ENCODE measurements around the gene POU2F3. TPM values are rescaled to one million over a fixed set of nuclear protein-coding genes. Genes with fewer than 3 reads are reported as not detected.

Gene POU2F3
- total RNA-seq, 1 experiment from 2014 or later, result not detected

DNA sequence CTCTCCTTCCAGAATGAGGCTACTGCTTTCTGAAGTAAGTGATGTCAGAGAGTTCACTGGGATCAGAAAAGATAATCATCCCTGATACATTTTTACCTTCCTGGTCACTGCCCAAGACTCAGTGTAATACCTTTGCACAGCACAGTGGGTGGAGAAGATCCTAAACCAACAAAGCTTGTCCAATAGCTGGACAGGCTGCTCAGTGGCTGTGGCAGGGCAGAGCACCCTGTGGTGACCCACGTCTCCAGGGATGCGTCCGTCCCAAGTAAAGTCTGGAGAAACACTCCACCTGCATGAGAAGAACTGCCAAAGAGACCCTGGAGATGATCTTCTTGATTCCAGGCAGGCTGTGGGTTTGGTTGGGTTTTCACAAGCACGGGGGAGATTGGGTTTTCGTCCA, 54.2 kb downstream of the POU2F3 start:
- Mint-ChIP-seq H3K4me1 (ENCODE audit: low read depth, unreplicated experiment) (no peaks in the 10 kb centered on the region), H3K4me3 (ENCODE audit: unreplicated experiment) (no peak overlapping the region), H3K36me3 (ENCODE audit: insufficient read depth, unreplicated experiment) (no peaks in the 10 kb centered on the region), H3K9me3 (ENCODE audit: unreplicated experiment) (no peaks in the 10 kb centered on the region), H3K27me3 (ENCODE audit: insufficient read depth, unreplicated experiment) (peaks cover 28% of the 10 kb centered on the region), H3K27ac (ENCODE audit: unreplicated experiment) (no peak overlapping the region)
- Histone ChIP-seq H3K4me3 (ENCODE audit: low read depth, low read length) (no peak overlapping the region), H3K27me3 (replicated peaks; ENCODE audit: control insufficient read depth, insufficient read depth, low read length) (peaks cover 4% of the 10 kb centered on the region), H3K4me1 (no peaks in the 10 kb centered on the region), H3K36me3 (ENCODE audit: control insufficient read depth, insufficient read depth, low read length) (no peaks in the 10 kb centered on the region), H3K9me3 (no peaks in the 10 kb centered on the region)
- TF ChIP-seq, protein P1, sequence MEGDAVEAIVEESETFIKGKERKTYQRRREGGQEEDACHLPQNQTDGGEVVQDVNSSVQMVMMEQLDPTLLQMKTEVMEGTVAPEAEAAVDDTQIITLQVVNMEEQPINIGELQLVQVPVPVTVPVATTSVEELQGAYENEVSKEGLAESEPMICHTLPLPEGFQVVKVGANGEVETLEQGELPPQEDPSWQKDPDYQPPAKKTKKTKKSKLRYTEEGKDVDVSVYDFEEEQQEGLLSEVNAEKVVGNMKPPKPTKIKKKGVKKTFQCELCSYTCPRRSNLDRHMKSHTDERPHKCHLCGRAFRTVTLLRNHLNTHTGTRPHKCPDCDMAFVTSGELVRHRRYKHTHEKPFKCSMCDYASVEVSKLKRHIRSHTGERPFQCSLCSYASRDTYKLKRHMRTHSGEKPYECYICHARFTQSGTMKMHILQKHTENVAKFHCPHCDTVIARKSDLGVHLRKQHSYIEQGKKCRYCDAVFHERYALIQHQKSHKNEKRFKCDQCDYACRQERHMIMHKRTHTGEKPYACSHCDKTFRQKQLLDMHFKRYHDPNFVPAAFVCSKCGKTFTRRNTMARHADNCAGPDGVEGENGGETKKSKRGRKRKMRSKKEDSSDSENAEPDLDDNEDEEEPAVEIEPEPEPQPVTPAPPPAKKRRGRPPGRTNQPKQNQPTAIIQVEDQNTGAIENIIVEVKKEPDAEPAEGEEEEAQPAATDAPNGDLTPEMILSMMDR (IDR thresholded peaks at IDR 0.05; ENCODE audit: insufficient read depth in 1 of 2, low read depth in 1 of 2, low read length in 1 of 2, severe bottlenecking in 1 of 2, unreplicated experiment in 1 of 2), result no peak
- CTCF ChIA-PET, result interaction anchor here (1.3 kb wide), 1 partner anchor 9 kb away, joined by 8 read pairs; no protein-coding TSS in a partner anchor
- BruUV-seq (replicated peaks), result no TSS peak
- POLR2A ChIA-PET, result no interaction called here
- intact Hi-C loops (cut with micrococcal nuclease; ENCODE audit: unreplicated experiment), result no loop called here
- no peak for DNase-seq

- BruUV-seq (replicated peaks), result no TSS peak
- TF ChIP-seq, protein P1 (IDR thresholded peaks at IDR 0.05; ENCODE audit: insufficient read depth in 1 of 2, low read depth in 1 of 2, low read length in 1 of 2, severe bottlenecking in 1 of 2, unreplicated experiment in 1 of 2), result no peak
- H3K4me3 ChIP-seq (ENCODE audit: low read depth, low read length), result no peak overlapping the region
- peaks cover 4% of the 10 kb centered on the region for H3K27me3 ChIP-seq (replicated peaks; ENCODE audit: control insufficient read depth, insufficient read depth, low read length)
- Mint-ChIP-seq H3K36me3 (ENCODE audit: insufficient read depth, unreplicated experiment) (no peaks in the 10 kb centered on the region), H3K9me3 (ENCODE audit: unreplicated experiment) (no peaks in the 10 kb centered on the region), H3K27me3 (ENCODE audit: insufficient read depth, unreplicated experiment) (peaks cover 22% of the 10 kb centered on the region), H3K4me3 (ENCODE audit: unreplicated experiment) (no peak overlapping the region), H3K27ac (ENCODE audit: unreplicated experiment) (no peak overlapping the region), H3K4me1 (ENCODE audit: low read depth, unreplicated experiment) (no peaks in the 10 kb centered on the region)
- POLR2A ChIA-PET, result no interaction called here
- H3K36me3 ChIP-seq (ENCODE audit: control insufficient read depth, insufficient read depth, low read length), result no peaks in the 10 kb centered on the region
- intact Hi-C loops (cut with micrococcal nuclease; ENCODE audit: unreplicated experiment), result no loop called here
- no peak for DNase-seq
- H3K4me1 ChIP-seq, result no peaks in the 10 kb centered on the region
- CTCF ChIA-PET, result interaction anchor here (1.3 kb wide), 1 partner anchor 8 kb away, joined by 8 read pairs; no protein-coding TSS in a partner anchor
- H3K9me3 ChIP-seq, result no peaks in the 10 kb centered on the region
Observed at GRCh38 chr11:120295099-120295498, 55.2 kb downstream of the POU2F3 start.

- peaks cover 19% of the 10 kb centered on the region for H3K27me3 Mint-ChIP-seq (ENCODE audit: insufficient read depth, unreplicated experiment)
Observed at GRCh38 chr11:120296554-120296953, 56.6 kb downstream of the POU2F3 start.

More at GRCh38 chr11:120296554-120296953, 56.6 kb downstream of the POU2F3 start:
- Histone ChIP-seq H3K4me1 (no peaks in the 10 kb centered on the region), H3K36me3 (ENCODE audit: control insufficient read depth, insufficient read depth, low read length) (no peaks in the 10 kb centered on the region), H3K4me3 (ENCODE audit: low read depth, low read length) (no peak overlapping the region), H3K27me3 (replicated peaks; ENCODE audit: control insufficient read depth, insufficient read depth, low read length) (peaks cover 4% of the 10 kb centered on the region), H3K9me3 (no peaks in the 10 kb centered on the region)
- DNase-seq, result no peak
- Mint-ChIP-seq H3K36me3 (ENCODE audit: insufficient read depth, unreplicated experiment) (no peaks in the 10 kb centered on the region), H3K4me1 (ENCODE audit: low read depth, unreplicated experiment) (no peaks in the 10 kb centered on the region), H3K9me3 (ENCODE audit: unreplicated experiment) (no peaks in the 10 kb centered on the region), H3K27ac (ENCODE audit: unreplicated experiment) (no peak overlapping the region), H3K4me3 (ENCODE audit: unreplicated experiment) (no peak overlapping the region)
- TF ChIP-seq, protein P1 (IDR thresholded peaks at IDR 0.05; ENCODE audit: insufficient read depth in 1 of 2, low read depth in 1 of 2, low read length in 1 of 2, severe bottlenecking in 1 of 2, unreplicated experiment in 1 of 2), result no peak
- BruUV-seq (replicated peaks), result no TSS peak
- ChIA-PET POLR2A (no interaction called here), CTCF (interaction anchor here (12.0 kb wide), 1 partner anchor 62 kb away, joined by 246 read pairs; the partner anchor contains the start of gene POU2F3)
- intact Hi-C loops (cut with micrococcal nuclease; ENCODE audit: unreplicated experiment), result no loop called here
